H1 (cell line): ENCODE results near the gene MSL1. TPM values are rescaled to one million over a fixed set of nuclear protein-coding genes. Genes with fewer than 3 reads are reported as not detected.
A peak's percentile ranks its signal among the peaks of the same experiment; 100 is the strongest.

ENCODE experiments used
- CTCF ChIA-PET: fragments of 300-600 bp; sonication (Branson Sonifier 250); formaldehyde crosslinking; loops from one replicate; lab custom pipeline; 2021; ENCODE audit not compliant: partially characterized antibody; lab: Charles Lee
- POLR2A ChIA-PET: fragments of 300-600 bp; sonication (Branson Sonifier 250); formaldehyde crosslinking; loops from one replicate; lab custom pipeline; 2021; ENCODE audit warnings: inconsistent platforms; ENCODE audit not compliant: partially characterized antibody; lab: Charles Lee
- DNase-seq, 2 experiments: peaks; one replicate each; pipeline versions ENCODE4 v3.0.0 to v3.0.0-alpha.2; 2010 to 2022; ENCODE audit warnings: low spot score in 2 of 2, low read depth in 1 of 2, mixed read lengths in 1 of 2
- FAIRE-seq: peaks from 2 replicates; lab custom pipeline; 2011; peaks lifted over from hg19 to GRCh38; lab: Jason Lieb, UNC
- H2AFZ ChIP-seq: 2 replicates; pipeline ENCODE4 v1.8.1; 2012; ENCODE audit warnings: low read length, inconsistent platforms
- H2AK5ac ChIP-seq: 2 replicates; pipeline ENCODE4 v1.6.1; 2013; ENCODE audit warnings: low read depth, low read length
- H2BK120ac ChIP-seq: replicated peaks from 2 replicates; pipeline ENCODE3; 2013; ENCODE audit warnings: low read depth, low read length, inconsistent platforms
- H2BK12ac ChIP-seq: 2 replicates; pipeline ENCODE4 v1.6.1; 2013; ENCODE audit warnings: low read depth, low read length
- H2BK15ac ChIP-seq: 2 replicates; pipeline ENCODE4 v1.6.1; 2013; ENCODE audit warnings: low read length
- H2BK20ac ChIP-seq: 2 replicates; pipeline ENCODE4 v1.6.1; 2013; ENCODE audit warnings: low read length
- H2BK5ac ChIP-seq: 2 replicates; pipeline ENCODE4 v1.6.1; 2013; ENCODE audit warnings: low read depth, low read length
- H3K14ac ChIP-seq: 2 replicates; pipeline ENCODE4 v1.6.1; 2013; ENCODE audit warnings: inconsistent platforms; ENCODE audit not compliant: insufficient read length
- H3K18ac ChIP-seq: 2 replicates; pipeline ENCODE4 v1.6.1; 2013; ENCODE audit warnings: low read length; ENCODE audit errors: extremely low read depth
- H3K23ac ChIP-seq: 2 replicates; pipeline ENCODE4 v1.6.1; 2013; ENCODE audit warnings: inconsistent platforms; ENCODE audit not compliant: insufficient read length
- H3K23me2 ChIP-seq: 2 replicates; pipeline ENCODE4 v1.6.1; 2013; ENCODE audit warnings: low read depth, low read length
- H3K27ac ChIP-seq: 2 replicates; pipeline ENCODE4 v1.6.1; 2011; ENCODE audit warnings: low read depth, low read length, inconsistent platforms
- H3K27me3 ChIP-seq, 4 experiments: replicated peaks in 1 of 4; 1 replicate in 1 of 4; 2 replicates in 3 of 4; pipeline versions ENCODE4 v1.6.1 to v1.8.1; 2011 to 2013; ENCODE audit warnings: low read length in 3 of 4, mild to moderate bottlenecking in 3 of 4, inconsistent platforms in 2 of 4, mixed read lengths in 2 of 4, moderate library complexity in 1 of 4; ENCODE audit not compliant: control insufficient read depth in 3 of 4, insufficient read depth in 3 of 4; ENCODE audit errors: extremely low read depth in 1 of 4
- H3K36me3 ChIP-seq, 4 experiments: 2 replicates each; pipeline versions ENCODE4 v1.6.1 to v1.8.1; 2011 to 2013; ENCODE audit warnings: mild to moderate bottlenecking in 4 of 4, low read length in 3 of 4, moderate library complexity in 2 of 4, control low read depth in 1 of 4, inconsistent platforms in 1 of 4; ENCODE audit not compliant: insufficient read depth in 4 of 4, control insufficient read depth in 2 of 4
- H3K4ac ChIP-seq: replicated peaks from 2 replicates; pipeline ENCODE3; 2013; ENCODE audit warnings: low read length, low read depth, mixed read lengths, inconsistent platforms; ENCODE audit not compliant: insufficient read length
- H3K4me1 ChIP-seq, 4 experiments: replicated peaks in 1 of 4; 1 replicate in 1 of 4; 2 replicates in 3 of 4; pipeline versions ENCODE4 v1.6.1 to v1.8.1; 2011 to 2013; ENCODE audit warnings: low read length in 3 of 4, inconsistent platforms in 2 of 4, mixed read lengths in 1 of 4; ENCODE audit not compliant: insufficient read depth in 4 of 4, control insufficient read depth in 3 of 4
- H3K4me2 ChIP-seq, 2 experiments: 2 replicates each; pipeline versions ENCODE4 v1.6.1 to v1.8.1; 2011 to 2013; ENCODE audit warnings: low read depth in 2 of 2, low read length in 2 of 2, control low read depth in 1 of 2, inconsistent platforms in 1 of 2, mild to moderate bottlenecking in 1 of 2; ENCODE audit not compliant: insufficient read depth in 1 of 2
- H3K4me3 ChIP-seq, 4 experiments: fragments of 200-600, 300-600 bp in 1 of 4; sonication (generic), shearing (Covaris generic), sonication (Bioruptor Twin) in 1 of 4; 2 replicates each; pipeline versions ENCODE4 v1.5.1 to v1.8.1; 2011 to 2016; ENCODE audit warnings: low read length in 4 of 4, low read depth in 3 of 4, control low read depth in 2 of 4, inconsistent platforms in 2 of 4, mild to moderate bottlenecking in 2 of 4, mixed read lengths in 1 of 4, moderate library complexity in 1 of 4; ENCODE audit not compliant: insufficient read depth in 2 of 4; ENCODE audit errors: extremely low read depth in 1 of 4
- H3K56ac ChIP-seq: replicated peaks from 2 replicates; pipeline ENCODE3; 2013; ENCODE audit warnings: low read depth, mild to moderate bottlenecking, mixed read lengths, low read length, inconsistent platforms; ENCODE audit not compliant: insufficient read length
- H3K79me1 ChIP-seq: 2 replicates; pipeline ENCODE4 v1.6.1; 2013; ENCODE audit warnings: low read depth, low read length, control low read depth
- H3K79me2 ChIP-seq, 2 experiments: 2 replicates each; pipeline versions ENCODE4 v1.6.1 to v1.8.1; 2012 to 2013; ENCODE audit warnings: low read length in 2 of 2, mild to moderate bottlenecking in 2 of 2, inconsistent platforms in 1 of 2; ENCODE audit not compliant: insufficient read depth in 2 of 2, control insufficient read depth in 1 of 2
- H3K9ac ChIP-seq, 4 experiments: replicated peaks in 1 of 4; 1 replicate in 1 of 4; 2 replicates in 3 of 4; pipeline versions ENCODE4 v1.6.1 to v1.8.1; 2011 to 2013; ENCODE audit warnings: low read depth in 3 of 4, low read length in 3 of 4, control low read depth in 2 of 4, mild to moderate bottlenecking in 2 of 4, moderate library complexity in 2 of 4, inconsistent platforms in 1 of 4; ENCODE audit errors: extremely low read depth in 1 of 4
- H3K9me3 ChIP-seq, 2 experiments: 2 replicates each; pipeline versions ENCODE4 v1.6.1 to v1.8.1; 2012 to 2013; ENCODE audit warnings: mild to moderate bottlenecking in 2 of 2, moderate library complexity in 2 of 2, control low read depth in 1 of 2, inconsistent platforms in 1 of 2, low read depth in 1 of 2, low read length in 1 of 2, mixed read lengths in 1 of 2; ENCODE audit not compliant: insufficient read depth in 2 of 2
- H4K20me1 ChIP-seq, 2 experiments: replicated peaks in 1 of 2; 2 replicates each; pipeline versions ENCODE3 to v1.8.1; 2011 to 2013; ENCODE audit warnings: inconsistent platforms in 2 of 2, low read length in 2 of 2, mild to moderate bottlenecking in 1 of 2; ENCODE audit not compliant: insufficient read depth in 2 of 2, control insufficient read depth in 1 of 2
- H4K5ac ChIP-seq: 2 replicates; pipeline ENCODE4 v1.6.1; 2013; ENCODE audit warnings: low read length, low read depth, mixed read lengths, inconsistent platforms; ENCODE audit not compliant: insufficient read length
- H4K8ac ChIP-seq: 2 replicates; pipeline ENCODE4 v1.8.0; 2013; ENCODE audit warnings: mild to moderate bottlenecking, moderate library complexity, low read length, inconsistent platforms; ENCODE audit not compliant: insufficient read depth; ENCODE audit errors: extremely low read depth
- H4K91ac ChIP-seq: replicated peaks from 2 replicates; pipeline ENCODE3; 2013; ENCODE audit warnings: low read length, mixed read lengths, inconsistent platforms; ENCODE audit not compliant: insufficient read length
- ASH2L ChIP-seq: fragments of 200-600, 300-600 bp; sonication (generic); IDR thresholded peaks from one replicate; pipeline ENCODE4 v1.7.1; 2017; ENCODE audit warnings: low read length
- GABPA ChIP-seq: IDR thresholded peaks from 2 replicates; pipeline ENCODE4 v1.6.1; 2011; ENCODE audit warnings: mild to moderate bottlenecking, low read length, moderate library complexity, borderline replicate concordance; ENCODE audit not compliant: insufficient read depth
- KDM5A ChIP-seq: fragments of 200-600 bp; IDR thresholded peaks from 2 replicates; pipeline ENCODE4 v1.7.1; 2012; ENCODE audit warnings: mild to moderate bottlenecking, low read length, inconsistent platforms, mixed read lengths
- WGBS, 2 experiments: shearing (Covaris generic) in 1 of 2; methylation state at CpG; one replicate each; pipeline versions ENCODE4 v1.1.6 to v1.1.7; 2013 to 2015; ENCODE audit warnings: low lambda C conversion rate in 2 of 2, mixed read lengths in 2 of 2, inconsistent platforms in 1 of 2, low coverage in 1 of 2, missing lambda C conversion rate in 1 of 2; ENCODE audit not compliant: insufficient replicate concordance in 2 of 2, insufficient coverage in 1 of 2, insufficient read length in 1 of 2; ENCODE audit errors: extremely low coverage in 1 of 2, missing lambda C conversion rate in 1 of 2; 5-methylcytosine and 5-hydroxymethylcytosine counted together
- long read RNA-seq, 2 experiments: library from RNA in 1 of 2; library from capped mRNA in 1 of 2; stranded (forward); transcript quantifications; one replicate each; pipeline ENCODE4 v2.0.0, GENCODE V29; 2021; ENCODE audit warnings: inconsistent platforms in 1 of 2
- polyA minus RNA-seq, 3 experiments: library from RNA; depleted of rRNA, polyadenylated mRNA; stranded (reverse); fragments of >200 nt; gene quantifications; 1 replicate in 2 of 3; 2 replicates in 1 of 3; pipeline ENCODE4 v1.2.3, GENCODE V29; 2011
- polyA plus RNA-seq, 7 experiments: library from polyadenylated mRNA; depleted of rRNA in 3 of 7; stranded (reverse) in 5 of 7; unstranded in 2 of 7; fragments of >200 nt in 5 of 7; fragments of 200-250 nt in 2 of 7; gene quantifications; 1 replicate in 5 of 7; 2 replicates in 1 of 7; 4 replicates in 1 of 7; pipeline versions ENCODE4 v1.2.1 to v1.2.3, GENCODE V29; 2011 to 2013; ENCODE audit warnings: missing spikeins in 2 of 7, mixed read lengths in 2 of 7
- total RNA-seq: library from RNA; stranded (reverse); fragmentation: NEBNext Ultra II Directional; extraction: Animal tissue kit (Norgen Biotek cat#: 25700); gene quantifications from 2 replicates; pipeline ENCODE4 v1.2.1, GENCODE V29; 2021

Gene MSL1, protein sequence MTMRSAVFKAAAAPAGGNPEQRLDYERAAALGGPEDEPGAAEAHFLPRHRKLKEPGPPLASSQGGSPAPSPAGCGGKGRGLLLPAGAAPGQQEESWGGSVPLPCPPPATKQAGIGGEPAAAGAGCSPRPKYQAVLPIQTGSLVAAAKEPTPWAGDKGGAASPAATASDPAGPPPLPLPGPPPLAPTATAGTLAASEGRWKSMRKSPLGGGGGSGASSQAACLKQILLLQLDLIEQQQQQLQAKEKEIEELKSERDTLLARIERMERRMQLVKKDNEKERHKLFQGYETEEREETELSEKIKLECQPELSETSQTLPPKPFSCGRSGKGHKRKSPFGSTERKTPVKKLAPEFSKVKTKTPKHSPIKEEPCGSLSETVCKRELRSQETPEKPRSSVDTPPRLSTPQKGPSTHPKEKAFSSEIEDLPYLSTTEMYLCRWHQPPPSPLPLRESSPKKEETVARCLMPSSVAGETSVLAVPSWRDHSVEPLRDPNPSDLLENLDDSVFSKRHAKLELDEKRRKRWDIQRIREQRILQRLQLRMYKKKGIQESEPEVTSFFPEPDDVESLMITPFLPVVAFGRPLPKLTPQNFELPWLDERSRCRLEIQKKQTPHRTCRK
- 66.5 and 69.2 TPM in 2 replicates for total RNA-seq
- 18.2 and 24.1 TPM in 2 replicates for polyA plus RNA-seq (2011; rRNA removed)
- polyA plus RNA-seq (2011; cell fraction: cytosol; rRNA removed), result 39.2 TPM
- polyA plus RNA-seq (2011; cell fraction: nucleus; rRNA removed), result 50.9 TPM
- 47.3 to 75.1 TPM (median 51.3 TPM) in 4 replicates for polyA plus RNA-seq (2012, experiment 1 of 2)
- 24.4 TPM for polyA plus RNA-seq (2012, experiment 2 of 2)
- polyA plus RNA-seq (2013, experiment 1 of 2), result 59.8 TPM
- 53.4 TPM for polyA plus RNA-seq (2013, experiment 2 of 2)
- 35.9 and 42.1 TPM in 2 replicates for polyA minus RNA-seq (2011; rRNA and poly(A)+ RNA removed)
- polyA minus RNA-seq (2011; cell fraction: cytosol; rRNA and poly(A)+ RNA removed), result 35.1 TPM
- polyA minus RNA-seq (2011; cell fraction: nucleus; rRNA and poly(A)+ RNA removed), result 36.6 TPM
- long read RNA-seq, experiment 1, full-length matches to known transcripts, result 14 of 44 reads
- long read RNA-seq, experiment 1, partial matches to known transcripts, result 26 of 44 reads
- long read RNA-seq, experiment 1, other reads (novel, unspliced or antisense), result 4 of 44 reads
- long read RNA-seq, experiment 2, partial matches to known transcripts, result 0 of 3 reads
- long read RNA-seq, experiment 2, other reads (novel, unspliced or antisense), result 3 of 3 reads

- 0 out of 2 replicates have a peak within 1 kb of the TSS, but pooled peaks have one; percentile 72 for H2BK15ac ChIP-seq
- H3K27me3 ChIP-seq, result no peaks in the 10 kb centered on the region; a peak in 1 of 7 replicates
- H4K8ac ChIP-seq, result peak within 1 kb of the TSS; percentile 91
- H3K14ac ChIP-seq, result no peak within 1 kb of the TSS
- H3K79me2 ChIP-seq, result peaks cover 22 to 58% of the 10 kb centered on the region in 2 experiments
- H3K4me2 ChIP-seq, result peak within 1 kb of the TSS; percentile 84 to 97
- H2BK12ac ChIP-seq, result no peak within 1 kb of the TSS
- 4% methylated on average over 9 of the region's 82 CpGs; no CpG with 5 or more reads in 1 of the 2 experiments for WGBS, 2 experiments
- H4K20me1 ChIP-seq, result peaks cover 4 to 10% of the 10 kb centered on the region in 2 experiments
- H2BK120ac ChIP-seq, result no peak within 1 kb of the TSS
- no peak within 1 kb of the TSS for H3K23ac ChIP-seq
- no peak within 1 kb of the TSS for H2AFZ ChIP-seq
- peaks cover 13% of the 10 kb centered on the region; the same call in 1 of the 2 replicates for H3K79me1 ChIP-seq
- peak within 1 kb of the TSS; percentile 4 for H3K4ac ChIP-seq
- H4K91ac ChIP-seq, result peak within 1 kb of the TSS; percentile 81
- peaks cover 0 to 3% (median under 1%) of the 10 kb centered on the region in 4 experiments; a peak in 2 of 7 replicates for H3K4me1 ChIP-seq
- no peaks in the 10 kb centered on the region for H3K9me3 ChIP-seq
- peaks cover 17% of the 10 kb centered on the region; the same call in 1 of the 2 replicates for H3K23me2 ChIP-seq
- ChIA-PET POLR2A (interaction anchor here (0.6 to 16.7 kb wide), 26 partner anchors 8 to 973 kb away, joined by 3 to 399 read pairs (median 6); partner anchors contain the start of genes CASC3, CDC6, NR1D1 and RAPGEFL1), CTCF (interaction anchor here (0.6 to 14.0 kb wide), 14 partner anchors 8 to 297 kb away, joined by 3 to 135 read pairs (median 3); partner anchors contain the start of genes CSF3 and NR1D1)
- no peak for FAIRE-seq
- H3K4me3 ChIP-seq, result peak within 1 kb of the TSS; percentile 80 to 91 (median 86)
- H3K18ac ChIP-seq, result peak within 1 kb of the TSS; percentile 60
- peak within 1 kb of the TSS; percentile 77 to 94 (median 80) for H3K9ac ChIP-seq
- no peak within 1 kb of the TSS; the same call in 1 of the 2 replicates for H2AK5ac ChIP-seq
- H3K27ac ChIP-seq, result peak within 1 kb of the TSS; percentile 84
- H2BK20ac ChIP-seq, result no peak within 1 kb of the TSS
- H2BK5ac ChIP-seq, result peak within 1 kb of the TSS; percentile 81; the same call in 1 of the 2 replicates
- peak within 1 kb of the TSS; percentile 85 for H4K5ac ChIP-seq
- H3K36me3 ChIP-seq, result peaks cover 0 to 16% (median 5%) of the 10 kb centered on the region in 4 experiments; a peak in 6 of 8 replicates
- peak within 1 kb of the TSS; percentile 86 for H3K56ac ChIP-seq
- DNase-seq, result peak in 1 of 2 experiments; percentile 88
- TF ChIP-seq KDM5A (no peak), GABPA (no peak), ASH2L (peak; percentile 64)
Measured at GRCh38 chr17:40121181-40122135, at the start of gene MSL1. MSL1 (plus strand) TSS chr17:40121971; CDS start chr17:40122613, 642 bp downstream.
